ENCODE measurements around the gene SAPCD1.

- TF ChIP-seq FOXM1 (IDR thresholded peaks at IDR 0.05; ENCODE audit: borderline replicate concordance) (no peak), NFRKB (IDR thresholded peaks at IDR 0.05) (no peak), ZNF384 (IDR thresholded peaks at IDR 0.05) (no peak), BHLHE40 (IDR thresholded peaks at IDR 0.05; ENCODE audit: borderline replicate concordance) (no peak), FOXK2 (IDR thresholded peaks at IDR 0.05) (no peak), SUZ12 (IDR thresholded peaks at IDR 0.05) (no peak), PKNOX1 (IDR thresholded peaks at IDR 0.05) (no peak), SP1 (IDR thresholded peaks at IDR 0.05) (no peak)
Measured at GRCh38 chr6:31725502-31726350, 36.7 kb upstream of the SAPCD1 start.
